A172 (cell line): ENCODE results near the gene XAB2. TPM values are rescaled to one million over a fixed set of nuclear protein-coding genes. Genes with fewer than 3 reads are reported as not detected.

ENCODE experiments used
- DNase-seq: peaks from one replicate; pipeline ENCODE4 v3.0.0-alpha.2; 2015; ENCODE audit warnings: low spot score
- total RNA-seq: library from RNA; depleted of rRNA; stranded (reverse); fragments of >200 nt; shearing (Covaris generic); gene quantifications from 2 replicates; pipeline ENCODE4 v1.2.3, GENCODE V29; 2014

XAB2 gene
- total RNA-seq, 1 experiment from 2014 or later: 40.0 TPM

DNA sequence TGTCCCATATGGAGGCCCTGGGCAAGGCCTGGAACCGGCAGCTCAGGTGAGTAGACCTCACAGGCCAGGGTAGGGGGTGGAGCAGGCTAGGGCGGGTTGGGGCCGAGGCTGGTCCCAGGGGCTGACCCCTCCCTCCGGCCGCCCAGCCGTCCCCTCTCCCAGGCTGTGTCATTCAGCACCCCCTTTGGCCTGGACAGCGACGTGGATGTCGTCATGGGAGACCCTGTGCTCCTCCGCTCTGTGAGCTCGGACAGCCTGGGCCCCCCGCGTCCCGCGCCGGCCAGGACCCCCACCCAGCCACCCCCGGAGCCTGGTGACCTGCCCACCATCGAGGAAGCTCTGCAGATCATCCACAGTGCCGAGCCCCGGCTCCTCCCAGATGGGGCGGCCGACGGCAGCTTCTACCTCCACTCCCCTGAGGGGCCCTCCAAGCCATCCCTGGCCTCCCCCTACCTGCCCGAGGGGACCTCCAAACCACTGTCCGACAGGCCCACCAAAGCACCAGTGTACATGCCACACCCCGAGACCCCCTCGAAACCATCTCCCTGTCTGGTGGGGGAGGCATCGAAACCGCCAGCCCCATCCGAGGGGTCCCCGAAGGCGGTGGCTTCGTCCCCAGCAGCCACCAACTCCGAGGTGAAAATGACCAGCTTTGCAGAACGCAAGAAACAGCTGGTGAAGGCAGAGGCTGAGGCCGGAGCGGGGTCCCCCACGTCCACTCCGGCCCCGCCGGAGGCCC is 17.6 kb downstream of the XAB2 start:
- DNase-seq: no peak

DNA sequence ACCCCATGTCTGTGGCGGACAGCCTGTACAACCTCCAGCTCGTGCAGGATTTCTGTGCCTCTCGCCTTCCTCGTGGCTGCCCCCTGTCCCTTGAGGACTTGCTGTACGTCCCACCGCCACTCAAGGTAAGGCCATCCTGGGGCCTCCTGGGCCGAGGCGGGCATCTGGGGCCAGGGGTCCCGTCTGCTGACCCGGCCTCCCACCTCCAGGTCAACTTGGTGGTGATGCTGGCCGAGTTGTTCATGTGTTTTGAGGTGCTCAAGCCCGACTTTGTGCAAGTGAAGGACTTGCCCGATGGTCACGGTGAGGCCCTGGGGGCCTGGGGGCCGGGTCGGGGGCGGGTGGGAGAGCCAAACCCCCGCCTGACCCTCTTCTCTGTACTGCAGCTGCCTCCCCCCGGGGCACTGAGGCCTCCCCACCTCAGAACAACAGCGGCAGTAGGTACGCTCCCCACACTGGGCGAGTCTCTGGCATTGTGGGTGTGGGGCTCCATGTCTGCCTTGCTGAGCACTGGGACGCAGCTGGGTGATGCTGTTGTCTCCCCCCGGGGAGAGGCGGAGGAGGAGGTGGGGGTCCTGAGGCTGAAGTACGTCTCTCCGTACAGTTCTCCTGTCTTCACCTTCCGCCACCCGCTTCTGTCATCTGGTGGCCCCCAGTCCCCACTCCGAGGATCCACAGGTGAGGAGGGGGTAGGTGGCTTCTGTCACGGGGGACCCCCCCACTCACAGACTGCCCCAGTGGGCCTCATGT is 18.7 kb downstream of the XAB2 start:
- no peak for DNase-seq

DNA sequence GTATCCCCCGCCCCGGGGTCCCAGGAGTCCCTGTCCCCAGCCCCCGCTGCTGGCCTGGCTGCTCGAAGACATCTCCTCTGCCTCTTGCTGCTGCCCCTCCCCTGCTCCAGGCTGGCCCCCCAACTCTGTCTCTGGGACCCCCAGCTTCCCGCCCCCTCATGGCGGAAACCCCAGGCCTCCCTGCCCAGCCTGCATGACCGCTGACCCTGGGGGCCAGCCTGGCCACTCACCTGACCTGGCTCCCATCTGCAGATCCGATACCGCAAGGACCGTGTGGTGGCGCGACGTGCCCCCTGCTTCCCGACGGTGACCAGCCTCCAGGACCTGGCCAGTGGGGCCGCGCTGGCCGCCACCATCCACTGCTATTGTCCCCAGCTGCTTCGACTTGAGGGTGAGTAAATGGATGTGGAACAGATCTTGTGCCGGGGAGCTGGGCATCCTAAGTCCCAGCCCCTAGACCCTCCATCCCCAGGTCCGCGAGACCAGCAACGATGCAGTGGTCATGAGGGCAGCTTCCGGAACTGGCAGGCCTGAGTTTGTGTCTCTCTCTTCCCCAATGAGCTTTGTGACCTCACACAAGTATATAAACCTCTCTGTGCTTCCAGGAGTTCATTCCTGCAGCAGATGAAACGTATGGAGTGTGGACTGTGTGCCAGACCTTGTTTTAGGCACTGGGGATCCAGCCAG is 21.3 kb downstream of the XAB2 start:
- no peak for DNase-seq

DNA sequence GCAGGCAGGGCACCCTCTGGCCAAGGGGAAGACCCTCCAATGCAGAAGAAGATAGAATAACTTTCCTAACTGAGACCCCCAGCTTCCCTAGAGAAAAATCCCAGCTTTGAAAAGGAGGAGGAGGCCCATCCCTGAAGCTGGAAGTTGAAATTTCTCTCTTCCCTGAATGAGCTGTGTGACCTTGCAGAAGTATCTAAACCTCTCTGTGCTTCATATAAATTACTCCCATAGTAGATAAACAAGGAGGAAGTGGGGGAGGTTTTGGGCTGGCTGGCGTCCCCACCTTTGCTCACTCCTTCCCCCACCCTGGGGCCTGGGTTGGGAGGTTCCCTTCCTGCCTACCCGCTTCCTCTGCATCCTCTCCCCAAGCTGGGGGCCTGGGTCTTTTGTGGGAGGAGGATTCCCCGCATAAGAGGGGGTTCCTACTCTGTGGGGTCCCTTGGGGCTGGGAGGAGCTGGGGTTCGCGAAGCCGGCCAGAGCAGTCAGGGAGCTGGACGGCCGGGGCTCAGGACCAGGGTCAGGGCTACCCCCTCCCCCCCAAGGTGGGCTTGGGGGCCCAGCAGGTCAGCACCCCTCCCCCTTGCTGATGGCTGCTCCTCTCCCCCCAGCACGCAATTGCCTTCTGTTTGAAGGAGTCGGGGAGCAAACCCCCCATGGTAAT is 22.0 kb downstream of the XAB2 start:
- DNase-seq: no peak

DNA sequence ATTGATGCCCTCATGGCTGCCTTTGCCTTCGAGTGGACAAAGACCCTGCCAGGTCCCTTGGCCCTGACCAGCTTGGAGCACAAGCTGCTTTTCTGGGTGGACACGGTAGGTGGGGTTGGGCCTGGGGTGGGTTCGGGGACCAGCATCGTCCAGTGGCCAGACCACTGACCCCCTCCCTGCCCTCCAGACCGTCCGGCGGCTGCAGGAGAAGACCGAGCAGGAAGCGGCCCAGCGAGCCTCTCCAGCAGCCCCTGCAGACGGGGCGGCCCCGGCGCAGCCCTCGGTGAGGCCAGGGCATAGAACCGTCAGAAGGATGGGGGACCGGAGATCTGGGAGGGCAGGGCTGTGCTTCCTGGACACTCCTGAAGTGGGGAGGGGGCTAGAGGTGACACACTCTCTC is 23.1 kb downstream of the XAB2 start:
- DNase-seq: no peak

DNA sequence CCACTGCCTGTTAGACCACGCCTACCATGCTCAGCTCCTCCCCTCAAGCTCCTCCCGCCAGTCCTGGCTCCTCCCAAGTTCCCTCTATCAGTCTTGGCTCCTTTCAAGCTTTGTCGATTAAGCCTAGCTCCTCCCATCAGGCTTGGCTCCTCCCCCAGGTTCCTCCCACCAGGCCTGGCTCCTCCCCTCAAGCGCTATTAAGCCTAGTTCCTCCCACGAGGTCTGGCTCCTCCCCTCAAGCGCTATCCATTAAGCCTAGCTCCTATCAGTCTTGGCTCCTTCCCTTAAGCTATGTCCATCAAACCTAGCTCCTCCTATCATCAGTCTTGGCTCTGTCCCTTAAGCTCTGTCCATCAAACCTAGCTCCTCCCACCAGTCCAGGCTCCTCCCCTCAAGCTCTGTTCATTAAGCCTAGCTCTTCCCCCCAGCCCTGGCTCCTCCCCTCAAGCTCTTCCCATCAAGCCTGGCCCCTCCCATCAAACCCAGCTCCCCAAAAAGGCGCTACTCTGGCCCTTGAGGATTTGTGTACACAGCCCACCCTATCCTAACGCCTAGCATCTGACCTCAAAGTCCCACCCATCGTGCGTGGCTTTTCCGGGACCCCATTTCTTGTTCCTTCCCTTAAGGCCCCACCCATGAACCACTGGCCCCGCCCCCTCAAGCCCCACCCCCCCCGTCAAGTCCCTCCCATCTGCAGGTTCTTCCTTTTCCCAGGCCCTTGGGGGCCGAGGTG is 23.7 kb downstream of the XAB2 start:
- DNase-seq: peak; percentile 52

DNA sequence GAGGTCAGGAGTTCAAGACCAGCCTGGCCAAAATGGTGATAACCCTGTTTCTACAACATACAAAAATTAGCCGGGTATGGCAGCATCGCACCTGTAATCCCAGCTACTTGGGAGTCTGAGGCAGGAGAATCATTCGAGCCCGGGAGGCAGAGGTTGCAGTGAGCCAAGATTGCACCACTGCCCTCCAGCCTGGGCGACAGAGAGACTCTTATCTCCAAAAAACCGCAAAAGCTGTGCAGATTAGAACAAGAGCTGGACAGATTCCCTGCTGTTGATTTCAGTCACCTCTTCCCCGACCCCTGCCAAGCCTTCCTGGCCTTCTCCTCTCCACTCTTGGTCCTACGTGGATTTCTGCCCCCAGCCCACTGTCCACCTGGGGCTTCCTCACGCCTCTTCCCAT is 25.4 kb downstream of the XAB2 start:
- DNase-seq: peak; percentile 15

DNA sequence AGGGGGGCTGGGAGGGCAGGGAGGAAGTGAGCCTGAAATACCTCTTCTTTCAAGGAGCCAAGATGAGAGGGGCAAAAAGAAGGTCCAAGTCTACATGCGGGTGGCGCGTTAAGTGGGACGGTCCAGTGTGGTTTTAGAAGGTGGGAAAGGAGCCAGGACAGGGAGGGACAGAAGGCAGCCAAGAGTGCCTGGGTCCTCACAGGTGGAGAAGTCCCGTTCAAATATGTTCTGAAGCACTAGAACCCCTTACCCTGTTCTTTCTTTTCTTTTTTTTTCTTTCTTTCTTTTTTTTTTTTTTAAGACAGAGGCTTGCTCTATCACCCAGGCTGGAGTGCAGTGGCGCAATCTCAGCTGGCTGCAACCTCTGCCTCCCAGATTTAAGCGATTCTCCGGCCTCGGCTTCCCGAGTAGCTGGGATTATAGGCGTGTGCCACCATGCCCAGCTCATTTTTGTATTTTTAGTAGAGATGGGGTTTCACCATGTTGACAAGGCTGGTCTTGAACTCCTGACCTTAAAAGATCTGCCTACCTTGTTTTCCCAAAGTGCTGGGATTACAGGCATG is 26.3 kb downstream of the XAB2 start:
- no peak for DNase-seq

DNA sequence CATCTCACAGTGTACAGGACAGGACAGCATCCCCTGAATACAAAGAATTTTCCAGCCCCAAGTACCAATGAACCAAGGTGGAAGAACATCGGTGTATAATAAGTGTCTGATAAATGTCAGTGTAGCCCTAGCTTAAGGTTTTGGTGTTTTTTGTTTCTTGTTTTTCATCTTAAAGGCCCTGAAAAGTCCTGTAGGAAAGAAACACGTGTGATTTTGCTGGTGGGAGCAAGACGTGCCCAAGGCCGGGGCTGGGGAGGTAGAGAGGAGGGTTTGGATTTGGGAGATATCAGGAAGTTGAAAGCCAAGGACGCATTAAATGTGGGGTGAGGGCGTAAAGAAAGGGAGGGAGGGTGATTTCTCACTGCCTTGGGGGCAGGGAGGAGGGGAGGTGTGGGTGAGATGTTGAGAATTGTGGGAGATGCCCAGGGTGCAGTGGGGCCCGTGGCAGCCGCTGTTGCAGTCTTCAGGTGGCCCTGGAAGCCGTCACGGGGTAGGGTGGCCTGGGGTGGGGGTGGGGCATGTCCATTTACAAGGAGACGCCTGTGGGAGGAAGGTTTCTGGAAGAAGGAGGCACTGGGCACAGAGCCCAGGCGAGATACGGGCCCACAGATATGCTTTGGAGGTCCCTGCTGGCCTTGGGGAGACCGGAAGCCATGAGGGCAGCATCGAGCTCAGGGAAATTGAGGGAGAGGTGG is 27.0 kb downstream of the XAB2 start:
- no peak for DNase-seq

DNA sequence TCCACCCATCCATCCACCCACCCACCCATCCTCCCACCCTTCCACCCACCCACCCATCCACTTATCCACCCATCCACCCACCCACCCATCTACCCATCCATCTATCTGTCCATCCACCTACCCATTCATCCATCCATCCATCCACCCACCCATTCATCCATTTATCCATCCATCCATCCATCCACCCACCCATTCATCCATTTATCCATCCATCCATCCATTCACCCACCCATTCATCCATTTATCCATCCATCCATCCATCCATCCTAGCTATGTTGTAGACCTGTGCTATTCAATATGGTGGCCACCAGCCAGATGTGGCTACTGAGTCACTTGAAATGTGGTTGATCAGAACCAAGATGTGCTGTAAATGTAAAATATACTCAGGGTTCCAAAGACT is 28.6 kb downstream of the XAB2 start:
- DNase-seq: no peak

DNA sequence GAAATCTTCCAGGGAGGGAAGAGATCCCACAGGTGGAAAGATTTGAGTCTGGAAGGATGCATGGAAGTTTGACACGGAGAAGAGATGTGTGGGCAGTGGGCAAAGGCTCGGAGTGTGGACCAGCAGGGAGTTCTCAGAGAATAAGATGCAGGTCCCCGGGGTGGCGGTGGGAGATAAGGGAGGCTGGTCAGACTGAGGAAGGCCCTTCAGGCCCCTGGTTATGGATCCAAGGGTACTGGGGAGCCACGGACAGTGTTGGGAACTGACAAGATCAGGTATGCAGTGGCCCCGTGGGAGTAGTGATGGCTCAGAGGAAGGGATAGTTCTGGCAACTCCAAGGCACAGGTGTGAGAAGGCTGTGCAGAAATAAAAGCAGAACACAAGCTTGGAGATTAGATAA is 31.2 kb downstream of the XAB2 start:
- no peak for DNase-seq

DNA sequence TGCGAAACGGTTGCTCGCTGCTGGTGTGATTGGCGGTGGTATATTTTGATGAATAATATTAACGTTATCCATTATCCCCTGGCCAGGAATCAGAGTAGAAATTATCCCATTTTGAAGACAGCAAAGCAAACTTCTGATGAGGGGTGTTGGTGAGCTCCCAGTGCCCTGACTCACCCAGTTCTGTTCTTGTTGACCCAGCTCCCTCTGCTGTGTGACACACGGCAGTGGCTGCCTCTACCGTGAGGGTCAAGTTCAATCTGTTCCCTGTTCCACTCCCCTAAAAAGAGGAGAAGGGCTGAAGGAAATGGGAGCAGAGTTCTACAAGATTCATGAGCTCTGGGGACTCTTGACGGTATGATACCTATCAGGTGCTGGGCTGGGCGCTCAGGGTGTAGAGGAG is 31.7 kb downstream of the XAB2 start:
- no peak for DNase-seq

DNA sequence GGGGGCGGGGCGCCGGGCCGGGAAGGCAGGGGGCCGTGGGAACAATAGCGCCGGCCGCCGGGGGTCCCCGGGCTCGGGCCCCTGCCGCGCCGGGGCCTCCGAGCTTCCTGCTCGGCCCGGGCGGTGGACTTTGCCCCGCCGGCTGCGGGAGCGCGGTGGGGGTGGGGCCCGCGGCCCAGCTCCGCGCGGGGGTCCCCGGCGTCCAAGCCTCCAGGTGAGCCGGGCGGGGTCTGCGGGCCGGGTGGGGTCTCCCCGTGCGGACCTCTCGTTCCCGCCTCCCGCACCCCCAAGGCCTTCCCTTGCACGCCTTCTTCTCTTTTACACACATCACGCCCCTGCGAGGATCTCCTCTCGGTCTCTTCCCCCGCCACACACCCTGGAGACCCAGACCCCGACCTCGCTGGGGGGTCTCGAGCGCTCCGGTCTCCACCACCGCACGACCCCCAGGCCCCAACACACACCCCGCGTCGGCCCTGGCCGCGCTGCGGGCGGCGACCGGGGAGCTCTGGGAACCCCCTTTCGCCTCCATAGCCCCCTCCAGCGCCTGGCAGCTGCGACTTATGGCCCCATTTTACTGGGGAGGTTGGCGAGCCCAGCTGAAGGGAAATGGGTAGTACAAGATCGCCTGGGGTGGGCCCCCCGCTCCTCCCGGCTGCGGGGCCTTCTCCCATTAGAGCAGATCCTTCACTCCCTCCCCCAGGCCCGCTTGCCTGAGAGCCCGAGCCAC is 33.0 kb downstream of the XAB2 start:
- DNase-seq: no peak

DNA sequence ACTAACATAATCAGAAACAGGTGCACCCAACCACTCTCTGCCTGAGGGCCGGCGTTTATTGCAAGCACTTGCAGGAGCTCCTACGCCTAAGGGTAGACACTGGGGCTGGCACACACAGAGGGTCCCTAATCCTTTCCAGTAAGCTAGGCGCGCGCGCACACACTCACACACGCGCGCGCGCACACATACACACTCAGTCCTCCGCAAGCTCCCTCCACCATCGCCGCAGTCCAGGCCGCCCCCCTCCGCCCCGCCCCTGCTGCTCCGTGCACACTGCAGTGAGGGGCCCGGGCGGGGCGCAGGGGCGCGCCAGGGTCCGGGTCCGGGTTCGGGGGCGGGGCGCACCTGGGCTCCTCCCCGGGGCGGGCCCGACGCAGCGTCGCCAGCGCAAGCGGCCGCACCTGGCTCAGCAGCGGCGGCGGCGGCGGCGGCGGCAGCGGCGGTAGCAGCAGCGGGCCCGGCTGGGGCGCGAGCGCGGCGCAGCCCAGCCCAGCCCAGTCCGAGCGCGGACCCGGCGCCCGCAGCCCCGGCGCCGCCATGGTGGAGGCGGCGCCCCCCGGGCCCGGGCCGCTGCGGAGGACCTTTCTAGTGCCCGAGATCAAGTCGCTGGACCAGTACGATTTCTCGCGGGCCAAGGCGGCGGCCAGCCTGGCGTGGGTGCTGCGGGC is 33.7 kb downstream of the XAB2 start, which contains the start of gene CAMSAP3:
Gene CAMSAP3, plus strand, starts transcription at position 398 of the 668 bp plus-strand sequence. Its CDS starts 140 bp downstream, at position 538.
- no peak for DNase-seq

DNA sequence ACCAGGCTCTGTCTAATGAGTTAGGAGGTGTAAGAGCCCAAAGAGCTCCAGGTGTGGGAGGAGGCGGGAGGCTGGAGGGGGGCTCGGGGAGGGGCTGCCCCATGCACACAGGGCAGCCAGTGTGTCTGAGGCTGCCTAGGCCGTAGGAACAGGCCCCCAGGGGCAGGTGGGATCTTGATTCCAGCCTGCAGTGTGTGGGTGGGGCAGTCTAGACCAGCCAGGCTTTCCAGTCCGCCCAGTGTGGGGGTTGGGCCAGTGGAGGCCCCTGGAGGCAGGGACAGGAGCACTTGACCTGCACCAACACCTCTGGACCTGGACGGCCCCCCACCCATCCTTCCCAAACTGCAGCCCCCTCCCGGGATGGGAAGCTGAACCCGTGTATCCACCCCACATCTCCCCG is 39.1 kb downstream of the XAB2 start:
- DNase-seq: no peak

DNA sequence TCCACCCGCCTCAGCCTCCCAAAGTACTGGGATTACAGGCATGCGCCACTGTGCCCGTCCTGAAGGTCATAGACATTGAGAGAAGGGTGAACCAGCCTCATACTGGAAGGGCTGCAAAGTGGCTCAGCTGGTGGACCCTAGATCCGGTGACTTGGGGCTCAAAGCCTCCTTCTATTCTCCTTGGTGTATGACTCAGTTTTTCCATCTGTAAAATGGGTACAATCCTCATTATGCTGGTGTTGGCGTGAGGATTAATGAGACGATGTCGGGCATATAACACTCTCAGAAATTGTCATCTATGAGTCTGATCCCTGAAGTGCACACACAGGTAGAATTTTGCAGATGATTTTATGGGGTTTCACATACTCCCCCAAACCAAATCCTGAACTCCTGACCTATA is 39.5 kb downstream of the XAB2 start:
- DNase-seq: no peak

DNA sequence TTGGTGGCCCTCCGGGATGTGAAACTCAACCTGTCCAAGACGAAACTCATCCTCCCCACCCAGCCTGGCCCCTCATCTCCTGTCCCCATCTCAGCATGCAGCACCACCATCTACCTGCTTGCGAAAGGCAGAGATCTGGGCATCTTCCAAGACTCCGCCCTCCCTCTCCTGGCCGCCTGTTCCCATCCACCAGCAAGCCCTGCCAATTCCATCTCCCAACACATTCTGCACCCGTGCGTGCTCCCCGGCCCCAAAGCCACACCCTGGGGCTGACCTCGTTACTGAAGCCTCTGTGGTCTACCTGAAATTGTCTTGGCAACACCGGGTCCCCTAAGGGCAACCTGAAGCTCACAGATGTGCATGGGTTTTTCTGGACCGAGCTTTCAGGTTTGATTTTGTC is 46.9 kb downstream of the XAB2 start:
- DNase-seq: no peak

DNA sequence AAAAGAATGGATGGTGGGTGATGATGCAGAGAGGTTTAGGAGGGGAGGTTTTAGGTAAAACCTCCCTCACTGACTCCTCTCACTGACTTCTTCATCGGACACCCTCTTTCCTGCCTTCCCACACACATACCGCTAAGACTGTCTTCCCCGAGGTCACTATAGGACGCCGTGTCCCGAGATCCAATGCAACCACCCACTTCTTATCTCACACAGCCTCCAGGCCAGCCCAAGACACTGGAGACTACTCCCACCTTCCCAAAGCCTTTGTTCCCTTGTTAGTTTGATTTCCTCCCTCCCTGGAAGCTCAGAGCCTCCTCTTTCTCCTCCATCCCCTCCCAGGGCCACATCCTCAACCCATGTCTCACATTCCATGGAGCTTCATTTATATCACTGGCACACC is 50.2 kb downstream of the XAB2 start:
- no peak for DNase-seq

DNA sequence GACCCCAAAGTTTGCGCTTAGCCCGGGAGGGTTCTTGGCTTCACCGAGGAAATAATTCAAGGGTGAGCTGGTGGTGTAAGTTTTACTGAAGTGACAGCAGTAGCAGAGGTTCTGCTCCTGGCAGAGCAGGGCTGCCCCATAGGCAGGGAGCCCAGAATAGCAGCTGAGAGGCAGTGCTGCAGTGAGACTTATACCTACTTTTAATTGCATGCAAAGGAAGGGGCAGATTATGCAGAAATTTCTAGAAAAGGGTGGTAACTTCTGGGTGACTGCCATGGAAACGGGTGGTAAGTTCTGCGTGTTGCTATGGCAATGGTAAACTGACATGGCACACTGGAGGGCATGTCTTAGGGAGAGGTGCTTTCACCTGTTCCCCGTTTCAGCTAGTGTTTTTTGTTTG is 51.2 kb downstream of the XAB2 start:
- no peak for DNase-seq
